A673 (cell line): Measurements from ENCODE around the gene WWC1. TPM values are rescaled to one million over a fixed set of nuclear protein-coding genes. Genes with fewer than 3 reads are reported as not detected.

Experiments
- BruUV-seq: library from RNA; stranded (reverse); fragments of 400-500 nt; replicated peaks from 2 replicates; lab custom pipeline; 2021; lab: Mats Ljungman, UMichigan
- CTCF ChIA-PET: fragments of 300-600 bp; sonication (Branson Sonifier 250); formaldehyde crosslinking; loops from one replicate; lab custom pipeline; 2022; ENCODE audit warnings: antibody characterized with exemption; lab: Charles Lee
- POLR2A ChIA-PET: fragments of 300-600 bp; sonication (Branson Sonifier 250); formaldehyde crosslinking; loops from one replicate; lab custom pipeline; 2022; ENCODE audit warnings: antibody characterized with exemption; ENCODE audit not compliant: low non-redundant PET; lab: Charles Lee
- DNase-seq: peaks from one replicate; pipeline ENCODE4 v3.0.0-alpha.2; 2015; ENCODE audit warnings: low spot score
- H3K27ac ChIP-seq: fragments of 200-600 bp; sonication (generic); 2 replicates; pipeline ENCODE4 v1.5.1; 2016; ENCODE audit warnings: mixed run types, low read depth, mild to moderate bottlenecking, mixed read lengths, antibody characterized with exemption, low read length; ENCODE audit not compliant: poor library complexity, severe bottlenecking
- H3K27me3 ChIP-seq: fragments of 200-600 bp; sonication (generic); replicated peaks from 2 replicates; pipeline ENCODE4 v1.6.1; 2017; ENCODE audit warnings: mixed run types, low read depth, mild to moderate bottlenecking, mixed read lengths, antibody characterized with exemption, low read length; ENCODE audit not compliant: insufficient read depth, poor library complexity
- H3K36me3 ChIP-seq: fragments of 200-600 bp; sonication (generic); 2 replicates; pipeline ENCODE4 v1.6.1; 2016; ENCODE audit warnings: mixed run types, mild to moderate bottlenecking, mixed read lengths, antibody characterized with exemption, low read length; ENCODE audit not compliant: insufficient read depth, poor library complexity, severe bottlenecking
- H3K4me1 ChIP-seq: fragments of 200-600 bp; sonication (generic); 2 replicates; pipeline ENCODE4 v1.6.1; 2017; ENCODE audit warnings: mixed run types, mild to moderate bottlenecking, mixed read lengths, antibody characterized with exemption, low read length; ENCODE audit not compliant: insufficient read depth, poor library complexity, severe bottlenecking
- H3K4me3 ChIP-seq: fragments of 200-600 bp; sonication (generic); 2 replicates; pipeline ENCODE4 v1.5.1; 2016; ENCODE audit warnings: low read depth, mixed run types, mild to moderate bottlenecking, mixed read lengths, low read length; ENCODE audit not compliant: poor library complexity, severe bottlenecking
- H3K9me3 ChIP-seq: fragments of 200-600 bp; sonication (generic); 2 replicates; pipeline ENCODE4 v1.6.1; 2016; ENCODE audit warnings: mixed run types, low read depth, mild to moderate bottlenecking, mixed read lengths, antibody characterized with exemption, low read length; ENCODE audit not compliant: poor library complexity, severe bottlenecking
- CTCF ChIP-seq: fragments of 300-800, 200-600 bp; sonication (generic); conservative IDR thresholded peaks from 2 replicates; pipeline ENCODE4 v1.5.1; 2017; ENCODE audit warnings: low read depth, mild to moderate bottlenecking, antibody characterized with exemption, low read length, moderate library complexity, mixed read lengths
- EZH2 ChIP-seq: fragments of 200-600 bp; sonication (generic); IDR thresholded peaks from 2 replicates; pipeline ENCODE4 v1.6.1; 2017; ENCODE audit warnings: borderline replicate concordance, low read depth, mild to moderate bottlenecking, mixed read lengths, antibody characterized with exemption, low read length; ENCODE audit not compliant: poor library complexity, severe bottlenecking
- intact Hi-C: fragments of 100-400 bp; cut with micrococcal nuclease; formaldehyde crosslinking; loops from one replicate; pipeline ENCODE4 v1.10.0; 2022; ENCODE audit not compliant: unreplicated experiment
- total RNA-seq: library from RNA; stranded (reverse); gene quantifications from 2 replicates; pipeline ENCODE4 v1.2.3, GENCODE V29; 2021

The WWC1 gene
- total RNA-seq, 1 experiment from 2014 or later: 8.8 TPM

- Histone ChIP-seq H3K27ac (no peak overlapping the region), H3K27me3 (no peaks in the 10 kb centered on the region), H3K9me3 (no peaks in the 10 kb centered on the region), H3K4me3 (no peak overlapping the region), H3K36me3 (no peaks in the 10 kb centered on the region), H3K4me1 (peaks cover 26% of the 10 kb centered on the region)
- DNase-seq: no peak
- intact Hi-C loops: no loop called here
- ChIA-PET CTCF (no interaction called here), POLR2A (no interaction called here)
- TF ChIP-seq CTCF (no peak), EZH2 (no peak)
- no TSS peak for BruUV-seq
These were observed 12.9 kb downstream of the WWC1 start for GRCh38 chr5:168304349-168304748.

- DNase-seq: no peak
- TF ChIP-seq EZH2: no peak
- no peak for TF ChIP-seq CTCF
- no TSS peak for BruUV-seq
- Histone ChIP-seq H3K36me3 (no peaks in the 10 kb centered on the region), H3K4me3 (no peak overlapping the region), H3K27me3 (no peaks in the 10 kb centered on the region), H3K4me1 (peaks cover 26% of the 10 kb centered on the region), H3K27ac (no peak overlapping the region), H3K9me3 (no peaks in the 10 kb centered on the region)
- ChIA-PET POLR2A (no interaction called here), CTCF (interaction anchor here (0.7 kb wide), 1 partner anchor 15 kb away, joined by 3 read pairs; no protein-coding TSS in a partner anchor)
- intact Hi-C loops: no loop called here
These were observed 13.8 kb downstream of the WWC1 start for GRCh38 chr5:168305281-168305680.

GRCh38 chr5:168307022-168307421 lies 15.6 kb downstream of the WWC1 start:
- intact Hi-C loops: no loop called here
- TF ChIP-seq CTCF (no peak), EZH2 (no peak)
- Histone ChIP-seq H3K9me3 (no peaks in the 10 kb centered on the region), H3K36me3 (no peaks in the 10 kb centered on the region), H3K4me1 (peaks cover 20% of the 10 kb centered on the region), H3K27me3 (no peaks in the 10 kb centered on the region), H3K4me3 (no peak overlapping the region), H3K27ac (no peak overlapping the region)
- POLR2A ChIA-PET: no interaction called here
- DNase-seq: no peak
- CTCF ChIA-PET: no interaction called here
- no TSS peak for BruUV-seq
